Endothelial cell of umbilical vein (primary cell): ENCODE data around the gene WDR90. TPM values are rescaled to one million over a fixed set of nuclear protein-coding genes. Genes with fewer than 3 reads are reported as not detected.

Source experiments
- BruUV-seq: library from RNA; stranded (reverse); fragments of 400-500 nt; replicated peaks from 2 replicates; lab custom pipeline; 2021; lab: Mats Ljungman, UMichigan
- CTCF ChIA-PET: fragments of 300-600, 350-600 bp; sonication (Branson Sonifier 250); formaldehyde crosslinking; loops from one replicate; lab custom pipeline; 2021; ENCODE audit warnings: antibody characterized with exemption, inconsistent platforms; lab: Charles Lee
- POLR2A ChIA-PET: fragments of 300-600, 350-600 bp; sonication (Branson Sonifier 250); formaldehyde crosslinking; loops from one replicate; lab custom pipeline; 2021; ENCODE audit warnings: antibody characterized with exemption, inconsistent platforms; lab: Charles Lee
- DNase-seq: peaks from one replicate; pipeline ENCODE4 v3.0.0-alpha.2; 2011; ENCODE audit warnings: low read depth, low spot score
- FAIRE-seq: peaks from 2 replicates; lab custom pipeline; 2011; peaks lifted over from hg19 to GRCh38; lab: Jason Lieb, UNC
- H2AFZ ChIP-seq: 2 replicates; pipeline ENCODE4 v1.6.0; 2012; ENCODE audit warnings: low read depth, low read length, control low read depth, inconsistent platforms
- H3K27ac ChIP-seq: 2 replicates; pipeline ENCODE4 v1.5.1; 2011; ENCODE audit warnings: low read depth, mild to moderate bottlenecking, control low read depth, low read length, moderate library complexity; ENCODE audit not compliant: insufficient read depth
- H3K27me3 ChIP-seq, 2 experiments: 2 replicates each; pipeline versions ENCODE4 v1.6.0 to v1.6.1; 2011; ENCODE audit warnings: low read length in 2 of 2, mixed read lengths in 1 of 2; ENCODE audit not compliant: control insufficient read depth in 2 of 2, insufficient read depth in 2 of 2
- H3K36me3 ChIP-seq, 2 experiments: 2 replicates in 1 of 2; 3 replicates in 1 of 2; pipeline ENCODE4 v1.5.1; 2011; ENCODE audit warnings: low read length in 2 of 2, mild to moderate bottlenecking in 1 of 2, moderate library complexity in 1 of 2; ENCODE audit not compliant: control insufficient read depth in 2 of 2, insufficient read depth in 2 of 2; ENCODE audit errors: extremely low read depth in 1 of 2
- H3K4me1 ChIP-seq: 3 replicates; pipeline ENCODE4 v1.5.1; 2011; ENCODE audit warnings: mild to moderate bottlenecking, low read length; ENCODE audit not compliant: control insufficient read depth, insufficient read depth; ENCODE audit errors: extremely low read depth
- H3K4me2 ChIP-seq: 2 replicates; pipeline ENCODE4 v1.6.1; 2011; ENCODE audit warnings: low read length, control low read depth, mixed read lengths; ENCODE audit not compliant: insufficient read depth
- H3K4me3 ChIP-seq, 3 experiments: fragments of 200-600 bp in 1 of 3; sonication (generic), shearing (Covaris generic) in 1 of 3; replicated peaks in 1 of 3; 2 replicates each; pipeline ENCODE4 v1.5.1; 2011 to 2016; ENCODE audit warnings: control low read depth in 3 of 3, low read length in 3 of 3, mild to moderate bottlenecking in 2 of 3, inconsistent platforms in 1 of 3, low read depth in 1 of 3, moderate library complexity in 1 of 3; ENCODE audit not compliant: insufficient read depth in 1 of 3
- H3K79me2 ChIP-seq: 2 replicates; pipeline ENCODE4 v1.6.0; 2012; ENCODE audit warnings: low read length, inconsistent platforms; ENCODE audit not compliant: control insufficient read depth, insufficient read depth
- H3K9ac ChIP-seq: replicated peaks from 2 replicates; pipeline ENCODE3; 2011; ENCODE audit warnings: low read length, control low read depth; ENCODE audit not compliant: insufficient read depth; ENCODE audit errors: extremely low read depth
- H3K9me1 ChIP-seq: replicated peaks from 3 replicates; pipeline ENCODE4 v1.6.0; 2011; ENCODE audit warnings: mild to moderate bottlenecking, low read length; ENCODE audit not compliant: control insufficient read depth, insufficient read depth; ENCODE audit errors: extremely low read depth
- H3K9me3 ChIP-seq: replicated peaks from 2 replicates; pipeline ENCODE4 v1.5.1; 2012; ENCODE audit warnings: low read length, inconsistent platforms; ENCODE audit not compliant: control insufficient read depth, insufficient read depth
- H4K20me1 ChIP-seq: replicated peaks from 2 replicates; pipeline ENCODE3; 2011; ENCODE audit warnings: mild to moderate bottlenecking, low read length; ENCODE audit not compliant: control insufficient read depth, insufficient read depth; ENCODE audit errors: extremely low read depth
- CTCF ChIP-seq, 2 donors: IDR thresholded peaks; 1 replicate in 1 of 2; 2 replicates in 1 of 2; pipeline ENCODE4 v1.5.1; 2011; ENCODE audit warnings: low read length in 2 of 2, mild to moderate bottlenecking in 2 of 2, moderate library complexity in 2 of 2, control low read depth in 1 of 2, inconsistent platforms in 1 of 2, low read depth in 1 of 2; ENCODE audit not compliant: insufficient read depth in 1 of 2; ENCODE audit errors: extremely low read depth in 1 of 2
- FOS ChIP-seq: IDR thresholded peaks from 2 replicates; pipeline ENCODE4 v1.6.1; 2011; ENCODE audit warnings: mild to moderate bottlenecking, low read length, moderate library complexity, borderline replicate concordance; ENCODE audit not compliant: insufficient read depth
- GATA2 ChIP-seq: IDR thresholded peaks from 2 replicates; pipeline ENCODE4 v1.7.0; 2011; ENCODE audit warnings: low read depth, mild to moderate bottlenecking, moderate library complexity, mixed read lengths, low read length; ENCODE audit not compliant: insufficient read length, insufficient read depth
- MAX ChIP-seq: IDR thresholded peaks from 2 replicates; pipeline ENCODE4 v1.6.1; 2011; ENCODE audit not compliant: insufficient read depth, insufficient read length
- MYC ChIP-seq: IDR thresholded peaks from one replicate; pipeline ENCODE4 v1.6.1; 2011; ENCODE audit warnings: mild to moderate bottlenecking, low read depth, low read length
- POLR2AphosphoS5 ChIP-seq: IDR thresholded peaks from 2 replicates; pipeline ENCODE4 v1.6.1; 2012; ENCODE audit warnings: low read depth, mild to moderate bottlenecking, control low read depth, low read length, moderate library complexity; ENCODE audit not compliant: insufficient read depth
- dilution Hi-C: fragments of 300-500 bp; cut with MboI; formaldehyde crosslinking; loops from one replicate; pipeline ENCODE4 v1.15.0; 2019; ENCODE audit warnings: low sequenced_read_pairs; ENCODE audit not compliant: extremely low pct_ligation_motif_present
- intact Hi-C: fragments of 100-400 bp; cut with micrococcal nuclease; formaldehyde crosslinking; loops from one replicate; pipeline ENCODE4 v1.10.0; 2022
- polyA plus RNA-seq, 4 experiments: library from polyadenylated mRNA; depleted of rRNA in 3 of 4; stranded (reverse) in 3 of 4; unstranded in 1 of 4; fragments of >200 nt; gene quantifications; 2 replicates each; pipeline versions ENCODE4 v1.2.1 to v1.2.3, GENCODE V29; 2011 to 2012; ENCODE audit warnings: missing spikeins in 1 of 4
- total RNA-seq: library from RNA; stranded (reverse); gene quantifications from 2 replicates; pipeline ENCODE4 v1.2.3, GENCODE V29; 2021

Gene WDR90
- total and polyA plus RNA-seq, 2 donors (not counting 3 experiments of a cell fraction or from before 2014, with no cell fraction given), result 22.2 to 51.8 TPM

- Histone ChIP-seq H3K4me1 (peaks cover 10% of the 10 kb centered on the region), H3K27ac (no peak within 1 kb of the TSS), H3K27me3 (no peaks in the 10 kb centered on the region), H3K9me3 (no peaks in the 10 kb centered on the region), H2AFZ (peak within 1 kb of the TSS; percentile 60), H3K9ac (no peak within 1 kb of the TSS), H4K20me1 (no peaks in the 10 kb centered on the region), H3K4me2 (peak within 1 kb of the TSS; percentile 75), H3K4me3 (peak within 1 kb of the TSS; percentile 42 to 58 (median 51)), H3K9me1 (no peaks in the 10 kb centered on the region), H3K79me2 (no peaks in the 10 kb centered on the region), H3K36me3 (no peaks in the 10 kb centered on the region)
- FAIRE-seq, result peak; percentile 84
- intact Hi-C loops, result loop anchor here (2.0 kb wide), 1 partner anchor 14 kb away; no protein-coding TSS in a partner anchor
- ChIA-PET POLR2A (no interaction called here), CTCF (interaction anchor here (0.6 to 3.0 kb wide), 9 partner anchors 8 to 342 kb away, joined by 3 to 67 read pairs (median 5); partner anchors contain the start of genes CCDC78, CHTF18, CIAO3 and HAGHL)
- DNase-seq, result peak; percentile 78
- BruUV-seq, result no TSS peak
- TF ChIP-seq MAX (no peak), MYC (no peak), GATA2 (no peak), POLR2AphosphoS5 (peak; percentile 26), CTCF (IDR thresholded peaks at IDR 0.05; ENCODE audit: extremely low read depth in 1 of 2, insufficient read depth in 1 of 2, low read depth in 1 of 2, low read length in 2 of 2) (no peak), FOS (no peak)
- dilution Hi-C loops, result no loop called here
Measured at GRCh38 chr16:714558-715476, 65.7 kb downstream of the WDR90 start, which contains the start of gene METRN. TSS of gene METRN (plus strand) at chr16:715118. CDS start at chr16:715290, 172 bp downstream.
